Measurements from ENCODE around the gene SLC27A4.

Gene SLC27A4

GRCh38 chr9:128343855-128344254 is 3.5 kb downstream of the SLC27A4 start:
- Histone ChIP-seq H3K4me3 (ENCODE audit: low read depth, low read length) (no peak overlapping the region), H3K27ac (ENCODE audit: extremely low read depth, low read depth, low read length) (no peak overlapping the region), H3K4me1 (ENCODE audit: control insufficient read depth, insufficient read depth, low read length) (no peaks in the 10 kb centered on the region), H3K9me3 (ENCODE audit: control insufficient read depth, insufficient read depth, low read depth, low read length) (no peaks in the 10 kb centered on the region), H3K36me3 (ENCODE audit: control insufficient read depth in 2 of 2, insufficient read depth in 1 of 2, low read length in 2 of 2) (peaks cover 6 to 60% of the 10 kb centered on the region in 2 experiments; a peak in 2 of 3 replicates)
- CTCF ChIA-PET, result interaction anchor here (0.6 to 1.3 kb wide), 2 partner anchors 48 to 60 kb away, joined by 3 to 9 read pairs; no protein-coding TSS in a partner anchor
- TF ChIP-seq ZBTB7A (tag by site-specific recombination; IDR thresholded peaks at IDR 0.05; ENCODE audit: low read depth) (no peak), ZBTB10 (tag by site-specific recombination; IDR thresholded peaks at IDR 0.05) (no peak), ZNF660 (tag by site-specific recombination; IDR thresholded peaks at IDR 0.05) (no peak), KLF9 (tag by site-specific recombination; IDR thresholded peaks at IDR 0.05; ENCODE audit: low read depth) (no peak), ZNF311 (tag by site-specific recombination; IDR thresholded peaks at IDR 0.05; ENCODE audit: borderline replicate concordance) (no peak), ZNF610 (tag by site-specific recombination; IDR thresholded peaks at IDR 0.05; ENCODE audit: borderline replicate concordance) (no peak), ZSCAN16 (tag by site-specific recombination; IDR thresholded peaks at IDR 0.05) (no peak), PATZ1 (tag by site-specific recombination; IDR thresholded peaks at IDR 0.05) (no peak), ZNF664 (tag by site-specific recombination; IDR thresholded peaks at IDR 0.05) (no peak), ZNF121 (tag by site-specific recombination; IDR thresholded peaks at IDR 0.05) (no peak), ZNF248 (tag by site-specific recombination; IDR thresholded peaks at IDR 0.05) (no peak), ZNF354C (tag by site-specific recombination; IDR thresholded peaks at IDR 0.05; ENCODE audit: borderline replicate concordance, low read depth) (no peak), ZNF202 (tag by site-specific recombination; IDR thresholded peaks at IDR 0.05; ENCODE audit: borderline replicate concordance) (no peak), ZNF16 (tag by site-specific recombination; IDR thresholded peaks at IDR 0.05; ENCODE audit: low read depth) (no peak)
- POLR2A ChIA-PET, result no interaction called here

DNA sequence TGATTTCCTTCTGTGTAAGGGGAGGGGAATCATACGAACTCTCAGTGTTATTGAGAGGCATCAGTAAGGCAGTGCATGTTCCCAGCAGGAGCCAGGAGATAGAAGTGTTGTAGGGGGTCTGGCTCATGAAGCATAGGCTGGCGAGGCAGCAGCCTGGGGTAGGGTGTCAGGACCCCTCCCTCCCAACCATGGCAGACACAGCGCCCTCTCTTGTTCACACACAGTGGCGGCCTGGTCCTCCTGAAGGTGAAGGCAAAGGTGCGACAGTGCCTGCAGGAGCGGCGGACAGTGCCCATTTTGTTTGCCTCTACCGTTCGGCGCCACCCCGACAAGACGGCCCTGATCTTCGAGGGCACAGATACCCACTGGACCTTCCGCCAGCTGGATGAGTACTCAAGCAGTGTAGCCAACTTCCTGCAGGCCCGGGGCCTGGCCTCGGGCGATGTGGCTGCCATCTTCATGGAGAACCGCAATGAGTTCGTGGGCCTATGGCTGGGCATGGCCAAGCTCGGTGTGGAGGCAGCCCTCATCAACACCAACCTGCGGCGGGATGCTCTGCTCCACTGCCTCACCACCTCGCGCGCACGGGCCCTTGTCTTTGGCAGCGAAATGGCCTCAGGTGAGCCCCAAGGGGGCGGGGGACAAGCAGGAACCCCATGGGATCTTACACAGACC is 4.7 kb downstream of the SLC27A4 start:
- Histone ChIP-seq H3K4me3 (ENCODE audit: low read depth, low read length) (no peak overlapping the region), H3K36me3 (ENCODE audit: control insufficient read depth in 2 of 2, insufficient read depth in 1 of 2, low read length in 2 of 2) (peaks cover 6 to 72% of the 10 kb centered on the region in 2 experiments; a peak in 2 of 3 replicates), H3K9me3 (ENCODE audit: control insufficient read depth, insufficient read depth, low read depth, low read length) (no peaks in the 10 kb centered on the region), H3K4me1 (ENCODE audit: control insufficient read depth, insufficient read depth, low read length) (no peaks in the 10 kb centered on the region), H3K27ac (ENCODE audit: extremely low read depth, low read depth, low read length) (no peak overlapping the region)
- ChIA-PET POLR2A (interaction anchor here (0.5 kb wide), 1 partner anchor 609 kb away, joined by 3 read pairs; no protein-coding TSS in a partner anchor), CTCF (interaction anchor here (0.7 to 1.3 kb wide), 3 partner anchors 15 to 49 kb away, joined by 3 to 9 read pairs (median 4); no protein-coding TSS in a partner anchor)
- TF ChIP-seq, protein P1, sequence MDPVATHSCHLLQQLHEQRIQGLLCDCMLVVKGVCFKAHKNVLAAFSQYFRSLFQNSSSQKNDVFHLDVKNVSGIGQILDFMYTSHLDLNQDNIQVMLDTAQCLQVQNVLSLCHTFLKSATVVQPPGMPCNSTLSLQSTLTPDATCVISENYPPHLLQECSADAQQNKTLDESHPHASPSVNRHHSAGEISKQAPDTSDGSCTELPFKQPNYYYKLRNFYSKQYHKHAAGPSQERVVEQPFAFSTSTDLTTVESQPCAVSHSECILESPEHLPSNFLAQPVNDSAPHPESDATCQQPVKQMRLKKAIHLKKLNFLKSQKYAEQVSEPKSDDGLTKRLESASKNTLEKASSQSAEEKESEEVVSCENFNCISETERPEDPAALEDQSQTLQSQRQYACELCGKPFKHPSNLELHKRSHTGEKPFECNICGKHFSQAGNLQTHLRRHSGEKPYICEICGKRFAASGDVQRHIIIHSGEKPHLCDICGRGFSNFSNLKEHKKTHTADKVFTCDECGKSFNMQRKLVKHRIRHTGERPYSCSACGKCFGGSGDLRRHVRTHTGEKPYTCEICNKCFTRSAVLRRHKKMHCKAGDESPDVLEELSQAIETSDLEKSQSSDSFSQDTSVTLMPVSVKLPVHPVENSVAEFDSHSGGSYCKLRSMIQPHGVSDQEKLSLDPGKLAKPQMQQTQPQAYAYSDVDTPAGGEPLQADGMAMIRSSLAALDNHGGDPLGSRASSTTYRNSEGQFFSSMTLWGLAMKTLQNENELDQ (tag by site-specific recombination; IDR thresholded peaks at IDR 0.05; ENCODE audit: low read depth), result no peak
- TF ChIP-seq ZNF148 (tag by site-specific recombination; IDR thresholded peaks at IDR 0.05; ENCODE audit: borderline replicate concordance), result no peak
- TF ChIP-seq SCRT2 (tag by site-specific recombination; IDR thresholded peaks at IDR 0.05), result no peak
- TF ChIP-seq ZNF76 (tag by site-specific recombination; IDR thresholded peaks at IDR 0.05; ENCODE audit: borderline replicate concordance, low read depth), result no peak
- TF ChIP-seq ZNF404 (tag by site-specific recombination; IDR thresholded peaks at IDR 0.05), result no peak

All from HEK293 (cell line).